HT1080 (cell line): ENCODE measurements around the gene SRL. TPM values are rescaled to one million over a fixed set of nuclear protein-coding genes. Genes with fewer than 3 reads are reported as not detected.

ENCODE experiments used
- DNase-seq: peaks from one replicate; pipeline ENCODE4 v3.0.0-alpha.2; 2015; ENCODE audit warnings: low read depth
- total RNA-seq: library from RNA; depleted of rRNA; stranded (reverse); fragments of >200 nt; shearing (Covaris generic); gene quantifications from 2 replicates; pipeline ENCODE4 v1.2.3, GENCODE V29; 2014

SRL gene
- total RNA-seq, 1 experiment from 2014 or later: not detected

- DNase-seq: no peak
These were observed 39.1 kb downstream of the SRL start for GRCh38 chr16:4202615-4203345.

GRCh38 chr16:4200781-4201137 is 41.1 kb downstream of the SRL start:
- no peak for DNase-seq

- peak; percentile 56 for DNase-seq
These were observed 41.7 kb downstream of the SRL start for GRCh38 chr16:4200000-4200780.

GRCh38 chr16:4198816-4199215 is 43.1 kb downstream of the SRL start:
- no peak for DNase-seq

- no peak for DNase-seq
These were observed 47.2 kb downstream of the SRL start for GRCh38 chr16:4194661-4195060.

- DNase-seq: no peak
These were observed 48.0 kb downstream of the SRL start for GRCh38 chr16:4193920-4194319.

- no peak for DNase-seq
These were observed 49.7 kb downstream of the SRL start for GRCh38 chr16:4192206-4192605.

- no peak for DNase-seq
These were observed 51.1 kb downstream of the SRL start for GRCh38 chr16:4190712-4191333.

- DNase-seq: no peak
These were observed 51.8 kb downstream of the SRL start for GRCh38 chr16:4190086-4190485.

- no peak for DNase-seq
These were observed 57.7 kb downstream of the SRL start for GRCh38 chr16:4184038-4184702.

GRCh38 chr16:4183237-4184037 is 58.4 kb downstream of the SRL start:
- DNase-seq: peak; percentile 89

- DNase-seq: no peak
These were observed 59.2 kb downstream of the SRL start for GRCh38 chr16:4182581-4183236.

- no peak for DNase-seq
These were observed 61.4 kb downstream of the SRL start for GRCh38 chr16:4180511-4180910.

GRCh38 chr16:4179763-4180260 is 62.1 kb downstream of the SRL start:
- no peak for DNase-seq

GRCh38 chr16:4179020-4179419 is 62.9 kb downstream of the SRL start:
- no peak for DNase-seq

- DNase-seq: no peak
These were observed 63.3 kb downstream of the SRL start for GRCh38 chr16:4178468-4179010.

- peak; percentile 71 for DNase-seq
These were observed 64.9 kb downstream of the SRL start for GRCh38 chr16:4176906-4177417.

GRCh38 chr16:4175849-4176248 is 66.0 kb downstream of the SRL start:
- DNase-seq: peak; percentile 26

- DNase-seq: no peak
These were observed 69.8 kb downstream of the SRL start for GRCh38 chr16:4172070-4172469.

- no peak for DNase-seq
These were observed 72.5 kb downstream of the SRL start for GRCh38 chr16:4169415-4169814.
